ENCODE measurements around the gene SLC26A2. TPM values are rescaled to one million over a fixed set of nuclear protein-coding genes. Genes with fewer than 3 reads are reported as not detected.

Gene SLC26A2
- total and polyA plus RNA-seq, 10 of the 15 experiments (the other 5 are each of a cell fraction or from before 2014, with no cell fraction given) = 1.7 to 6.4 (median 4.2) TPM

DNA sequence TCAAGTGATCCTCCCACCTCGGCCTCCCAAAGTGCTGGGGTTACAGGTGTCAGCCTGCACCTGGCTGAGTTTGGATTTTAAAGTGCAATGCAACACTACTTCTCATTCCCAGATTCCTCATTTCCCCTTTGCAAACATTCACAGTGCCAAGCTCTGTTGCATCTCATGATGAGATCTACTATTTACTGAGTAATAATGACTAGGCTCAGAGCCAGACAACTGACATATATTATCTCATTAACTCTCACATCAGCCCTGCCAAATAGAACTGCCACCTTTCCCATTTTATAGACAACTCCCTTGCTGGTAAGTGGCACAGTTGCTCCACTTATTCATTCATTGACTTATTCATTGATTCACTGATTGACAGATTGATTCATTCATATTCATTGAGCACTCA is 22.9 kb upstream of the SLC26A2 start:
- Histone ChIP-seq H4K20me1 (ENCODE audit: control insufficient read depth, insufficient read depth) (no peaks in the 10 kb centered on the region), H3K27me3 (replicated peaks in 1 of 2; ENCODE audit: control insufficient read depth in 2 of 2, insufficient read depth in 2 of 2, low read length in 1 of 2) (peaks cover 0 to 2% of the 10 kb centered on the region in 2 experiments; a peak in 3 of 4 replicates), H3K79me2 (ENCODE audit: control insufficient read depth, insufficient read depth, low read length) (no peaks in the 10 kb centered on the region), H3K4me3 (no peak overlapping the region), H3K9ac (ENCODE audit: control insufficient read depth, insufficient read depth, low read length) (no peak overlapping the region), H3K27ac (ENCODE audit: control insufficient read depth, insufficient read depth) (no peak overlapping the region), H3K4me1 (ENCODE audit: control insufficient read depth, insufficient read depth, low read length) (no peaks in the 10 kb centered on the region), H2AFZ (ENCODE audit: control insufficient read depth, low read depth, low read length) (no peak overlapping the region), H3K9me3 (replicated peaks; ENCODE audit: control insufficient read depth, insufficient read depth, low read length) (no peaks in the 10 kb centered on the region), H3K36me3 (ENCODE audit: control insufficient read depth in 2 of 2, insufficient read depth in 2 of 2, low read length in 1 of 2) (no peaks in the 10 kb centered on the region), H3K4me2 (ENCODE audit: control insufficient read depth, insufficient read depth) (no peak overlapping the region)
- ATAC-seq = no peak
- DNase-seq (ENCODE audit: low read depth, low spot score) = no peak
- ChIA-PET CTCF (no interaction called here), POLR2A (no interaction called here), RAD21 (ENCODE audit: unreplicated experiment) (no interaction called here), SMC1A (ENCODE audit: uncharacterized antibody, unreplicated experiment) (interaction anchor here (0.6 kb wide), 1 partner anchor 85 kb away, joined by 3 read pairs; no protein-coding TSS in a partner anchor)
- intact Hi-C loops (cut with micrococcal nuclease; ENCODE audit: unreplicated experiment) = no loop called here
- FAIRE-seq = no peak
- 0% methylated on average over 1 of the region's 1 CpG for WGBS (ENCODE audit: insufficient coverage, insufficient replicate concordance, low lambda C conversion rate, missing lambda C conversion rate)
- BruUV-seq (replicated peaks) = no TSS peak
- in situ Hi-C loops (cut with MboI) = no loop called here
- TF ChIP-seq TCF12 (IDR thresholded peaks at IDR 0.05; ENCODE audit: low read depth, low read length) (no peak), GABPA (IDR thresholded peaks at IDR 0.05; ENCODE audit: low read depth) (no peak), MEF2B (IDR thresholded peaks at IDR 0.05; ENCODE audit: partially characterized antibody, poor library complexity, severe bottlenecking) (no peak), YBX1 (IDR thresholded peaks at IDR 0.05) (no peak), E2F4 (IDR thresholded peaks at IDR 0.05; ENCODE audit: low read depth, low read length) (no peak), SIN3A (IDR thresholded peaks at IDR 0.05; ENCODE audit: low read depth, low read length) (no peak), ZNF217 (IDR thresholded peaks at IDR 0.05) (no peak), SMAD1 (IDR thresholded peaks at IDR 0.05; ENCODE audit: low read depth, partially characterized antibody) (no peak), CBX5 (IDR thresholded peaks at IDR 0.05; ENCODE audit: low read depth) (no peak), TARDBP (IDR thresholded peaks at IDR 0.05; ENCODE audit: borderline replicate concordance) (no peak), IRF4 (IDR thresholded peaks at IDR 0.05; ENCODE audit: low read depth, low read length) (no peak), ATF7 (IDR thresholded peaks at IDR 0.05; ENCODE audit: low read depth) (no peak), RELA (IDR thresholded peaks at IDR 0.05; ENCODE audit: borderline replicate concordance, partially characterized antibody) (no peak), ZNF592 (IDR thresholded peaks at IDR 0.05) (no peak), RBBP5 (conservative IDR thresholded peaks at IDR 0.05) (no peak)
- TF ChIP-seq, protein P1, sequence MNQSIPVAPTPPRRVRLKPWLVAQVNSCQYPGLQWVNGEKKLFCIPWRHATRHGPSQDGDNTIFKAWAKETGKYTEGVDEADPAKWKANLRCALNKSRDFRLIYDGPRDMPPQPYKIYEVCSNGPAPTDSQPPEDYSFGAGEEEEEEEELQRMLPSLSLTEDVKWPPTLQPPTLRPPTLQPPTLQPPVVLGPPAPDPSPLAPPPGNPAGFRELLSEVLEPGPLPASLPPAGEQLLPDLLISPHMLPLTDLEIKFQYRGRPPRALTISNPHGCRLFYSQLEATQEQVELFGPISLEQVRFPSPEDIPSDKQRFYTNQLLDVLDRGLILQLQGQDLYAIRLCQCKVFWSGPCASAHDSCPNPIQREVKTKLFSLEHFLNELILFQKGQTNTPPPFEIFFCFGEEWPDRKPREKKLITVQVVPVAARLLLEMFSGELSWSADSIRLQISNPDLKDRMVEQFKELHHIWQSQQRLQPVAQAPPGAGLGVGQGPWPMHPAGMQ (IDR thresholded peaks at IDR 0.05; ENCODE audit: borderline replicate concordance) = no peak
- TF ChIP-seq, protein P2, sequence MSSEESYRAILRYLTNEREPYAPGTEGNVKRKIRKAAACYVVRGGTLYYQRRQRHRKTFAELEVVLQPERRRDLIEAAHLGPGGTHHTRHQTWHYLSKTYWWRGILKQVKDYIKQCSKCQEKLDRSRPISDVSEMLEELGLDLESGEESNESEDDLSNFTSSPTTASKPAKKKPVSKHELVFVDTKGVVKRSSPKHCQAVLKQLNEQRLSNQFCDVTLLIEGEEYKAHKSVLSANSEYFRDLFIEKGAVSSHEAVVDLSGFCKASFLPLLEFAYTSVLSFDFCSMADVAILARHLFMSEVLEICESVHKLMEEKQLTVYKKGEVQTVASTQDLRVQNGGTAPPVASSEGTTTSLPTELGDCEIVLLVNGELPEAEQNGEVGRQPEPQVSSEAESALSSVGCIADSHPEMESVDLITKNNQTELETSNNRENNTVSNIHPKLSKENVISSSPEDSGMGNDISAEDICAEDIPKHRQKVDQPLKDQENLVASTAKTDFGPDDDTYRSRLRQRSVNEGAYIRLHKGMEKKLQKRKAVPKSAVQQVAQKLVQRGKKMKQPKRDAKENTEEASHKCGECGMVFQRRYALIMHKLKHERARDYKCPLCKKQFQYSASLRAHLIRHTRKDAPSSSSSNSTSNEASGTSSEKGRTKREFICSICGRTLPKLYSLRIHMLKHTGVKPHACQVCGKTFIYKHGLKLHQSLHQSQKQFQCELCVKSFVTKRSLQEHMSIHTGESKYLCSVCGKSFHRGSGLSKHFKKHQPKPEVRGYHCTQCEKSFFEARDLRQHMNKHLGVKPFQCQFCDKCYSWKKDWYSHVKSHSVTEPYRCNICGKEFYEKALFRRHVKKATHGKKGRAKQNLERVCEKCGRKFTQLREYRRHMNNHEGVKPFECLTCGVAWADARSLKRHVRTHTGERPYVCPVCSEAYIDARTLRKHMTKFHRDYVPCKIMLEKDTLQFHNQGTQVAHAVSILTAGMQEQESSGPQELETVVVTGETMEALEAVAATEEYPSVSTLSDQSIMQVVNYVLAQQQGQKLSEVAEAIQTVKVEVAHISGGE (CRISPR knock-in tag; IDR thresholded peaks at IDR 0.05) = no peak
